HG03280 (cell line): Measurements from ENCODE around the gene TSGA10IP.

Experiments
- ATAC-seq: cut with Tn5 transposase; IDR thresholded peaks from one replicate; pipeline ENCODE4 v1.9.1; 2021; ENCODE audit warnings: mild to moderate bottlenecking, moderate library complexity; ENCODE audit not compliant: unreplicated experiment

The TSGA10IP gene

DNA sequence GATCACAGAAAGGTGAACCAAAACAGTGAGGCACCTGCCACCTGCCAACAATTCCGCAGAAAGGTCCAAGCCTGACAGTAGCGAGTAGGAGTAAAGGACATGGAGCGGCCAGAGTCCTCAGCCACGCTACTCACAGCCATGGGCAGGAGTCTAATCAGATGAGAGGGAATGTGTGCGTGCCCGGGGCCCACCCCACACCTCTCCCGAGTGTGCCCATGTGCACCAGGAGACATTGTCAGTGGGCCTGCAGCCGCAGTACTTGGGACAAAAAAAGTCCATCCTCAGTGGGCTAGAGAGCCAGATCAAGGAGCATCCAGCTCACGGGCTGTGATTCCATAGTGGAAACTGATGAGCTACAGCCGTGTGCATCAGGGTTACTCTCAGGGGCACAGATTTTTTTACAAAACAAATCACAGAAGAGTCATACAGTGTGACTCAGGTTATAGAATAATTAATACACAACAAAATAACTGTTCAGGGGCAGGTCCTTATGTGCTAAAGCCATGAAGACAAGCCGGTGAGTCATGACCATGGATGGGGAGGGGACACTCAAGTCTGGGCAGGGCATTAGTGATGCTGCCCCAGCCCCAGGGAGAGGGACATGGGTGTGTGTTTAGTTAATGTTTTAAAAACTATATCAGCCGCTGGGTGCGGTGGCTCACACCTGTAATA is 28.3 kb downstream of the TSGA10IP start:
- no peak for ATAC-seq

DNA sequence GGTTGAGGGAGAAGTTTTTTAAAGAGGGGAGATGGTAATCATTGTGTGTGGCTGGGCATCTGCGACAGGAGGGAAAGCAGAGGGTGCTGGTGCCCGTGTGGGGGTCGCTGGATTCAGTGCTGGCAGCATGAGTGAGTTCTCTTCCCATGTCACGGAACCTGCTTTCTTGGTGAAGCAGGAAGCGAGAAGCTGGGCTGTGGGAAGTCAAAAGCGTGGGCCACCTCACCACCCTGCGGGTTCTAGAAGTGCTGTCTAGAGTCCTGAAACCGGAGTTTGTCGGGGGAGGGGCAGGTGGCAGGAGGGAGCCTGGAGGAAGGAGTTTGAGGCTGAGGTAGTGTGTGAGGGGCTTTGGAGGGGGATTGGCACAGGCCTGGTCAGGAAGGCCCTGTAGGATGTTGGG is 30.5 kb downstream of the TSGA10IP start:
- ATAC-seq: no peak

DNA sequence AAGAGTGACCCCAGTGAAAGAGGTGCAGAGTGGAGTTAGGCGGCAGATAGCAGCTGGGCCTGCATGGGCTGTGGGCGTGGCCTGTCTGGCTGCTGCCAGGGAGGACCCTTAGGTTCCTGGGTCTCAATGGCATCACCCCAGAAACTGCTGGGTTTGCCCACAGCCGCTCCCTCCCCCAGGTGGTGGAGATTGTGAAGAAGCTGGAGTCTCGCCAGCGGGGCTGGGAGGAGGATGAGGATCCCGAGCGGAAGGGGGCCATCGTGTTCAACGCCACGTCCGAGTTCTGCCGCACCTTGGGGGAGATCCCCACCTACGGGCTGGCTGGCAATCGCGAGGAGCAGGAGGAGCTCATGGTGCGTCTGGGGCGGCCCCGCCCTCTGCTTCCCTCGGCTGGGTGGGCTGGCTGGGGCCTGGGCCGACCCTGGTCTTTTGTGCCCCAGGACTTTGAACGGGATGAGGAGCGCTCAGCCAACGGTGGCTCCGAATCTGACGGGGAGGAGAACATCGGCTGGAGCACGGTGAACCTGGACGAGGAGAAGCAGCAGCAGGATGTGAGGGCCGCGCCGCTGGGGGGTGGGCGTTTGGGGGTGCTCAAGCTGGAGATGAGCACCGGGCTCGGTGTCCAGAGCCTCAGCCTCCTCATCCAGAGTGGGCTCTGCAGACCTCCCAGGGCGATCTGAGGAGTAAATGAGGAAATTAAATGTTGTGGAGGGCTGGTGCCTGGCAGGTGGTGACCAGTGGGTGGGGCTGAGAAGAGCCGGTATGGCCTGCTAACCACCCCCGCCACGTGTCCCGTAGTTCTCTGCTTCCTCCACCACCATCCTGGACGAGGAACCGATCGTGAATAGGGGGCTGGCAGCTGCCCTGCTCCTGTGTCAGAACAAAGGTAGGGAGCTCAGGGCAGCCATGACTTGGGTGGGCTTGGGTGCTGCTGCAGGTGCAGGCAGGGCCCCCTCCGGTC is 31.2 kb downstream of the TSGA10IP start:
- no peak for ATAC-seq

DNA sequence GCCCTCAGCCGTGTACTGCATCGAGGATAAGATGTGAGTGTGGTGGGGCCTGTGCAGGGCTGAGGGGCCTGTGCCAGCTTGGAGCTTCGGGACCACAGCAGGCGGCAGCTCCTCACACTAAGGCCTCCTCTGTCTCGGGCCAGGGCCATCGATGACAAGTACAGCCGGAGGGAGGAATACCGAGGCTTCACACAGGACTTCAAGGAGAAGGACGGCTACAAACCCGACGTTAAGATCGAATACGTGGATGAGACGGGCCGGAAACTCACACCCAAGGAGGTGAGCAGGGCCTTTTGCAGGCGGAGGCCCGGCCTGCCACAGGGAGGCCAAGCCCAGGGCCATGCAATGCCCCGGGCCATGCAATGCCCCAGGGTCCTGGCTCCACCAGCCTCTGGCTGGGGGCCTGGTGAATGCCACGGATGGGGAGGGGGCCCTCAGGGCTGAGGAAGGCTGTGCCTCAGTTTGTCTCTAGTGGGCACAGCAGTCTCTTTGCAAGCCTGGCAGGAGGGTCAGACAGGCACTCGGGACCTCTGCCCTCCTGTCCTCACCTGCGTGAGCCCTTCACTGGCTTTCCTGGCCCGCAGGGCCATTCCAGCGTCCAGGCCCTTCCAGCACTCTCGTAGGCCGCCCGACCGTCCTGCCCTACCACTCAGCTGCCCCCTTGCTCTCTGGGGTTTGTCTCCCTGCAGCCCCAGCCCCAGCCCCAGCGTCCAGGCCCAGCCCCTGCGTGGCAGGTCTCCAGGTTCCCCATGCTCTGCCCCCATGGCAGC is 32.5 kb downstream of the TSGA10IP start:
- ATAC-seq: no peak

DNA sequence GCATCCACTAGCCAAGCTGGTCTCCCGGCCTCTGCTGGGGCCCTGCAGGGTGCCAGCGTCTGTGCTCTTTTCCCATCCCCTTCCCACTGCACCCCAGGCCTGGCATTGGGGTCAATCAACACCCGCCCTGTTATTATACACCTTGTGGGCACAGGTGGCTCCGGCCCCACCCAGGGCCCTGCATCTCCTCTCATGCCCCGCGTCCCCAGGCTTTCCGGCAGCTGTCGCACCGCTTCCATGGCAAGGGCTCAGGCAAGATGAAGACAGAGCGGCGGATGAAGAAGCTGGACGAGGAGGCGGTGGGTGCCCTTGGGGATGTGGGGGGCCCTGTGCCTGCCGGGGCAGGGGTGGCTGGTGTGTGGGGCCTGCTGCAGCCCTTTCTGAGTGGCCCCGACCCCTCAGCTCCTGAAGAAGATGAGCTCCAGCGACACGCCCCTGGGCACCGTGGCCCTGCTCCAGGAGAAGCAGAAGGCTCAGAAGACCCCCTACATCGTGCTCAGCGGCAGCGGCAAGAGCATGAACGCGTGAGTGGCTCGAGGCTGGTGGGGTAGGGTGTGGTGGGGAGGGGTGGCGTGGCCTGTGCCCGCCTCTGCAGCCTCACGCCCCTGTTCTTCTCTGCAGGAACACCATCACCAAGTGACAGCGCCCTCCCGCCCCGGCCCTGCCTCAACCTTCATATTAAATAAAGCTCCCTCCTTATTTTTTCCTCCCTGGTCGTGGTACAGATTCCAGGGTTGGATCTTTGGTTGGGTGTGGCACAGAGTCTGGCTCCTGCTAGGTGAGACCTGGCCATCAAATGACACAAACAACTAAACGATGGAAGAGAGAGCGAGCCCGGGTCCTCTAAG is 33.3 kb downstream of the TSGA10IP start:
- ATAC-seq: no peak

DNA sequence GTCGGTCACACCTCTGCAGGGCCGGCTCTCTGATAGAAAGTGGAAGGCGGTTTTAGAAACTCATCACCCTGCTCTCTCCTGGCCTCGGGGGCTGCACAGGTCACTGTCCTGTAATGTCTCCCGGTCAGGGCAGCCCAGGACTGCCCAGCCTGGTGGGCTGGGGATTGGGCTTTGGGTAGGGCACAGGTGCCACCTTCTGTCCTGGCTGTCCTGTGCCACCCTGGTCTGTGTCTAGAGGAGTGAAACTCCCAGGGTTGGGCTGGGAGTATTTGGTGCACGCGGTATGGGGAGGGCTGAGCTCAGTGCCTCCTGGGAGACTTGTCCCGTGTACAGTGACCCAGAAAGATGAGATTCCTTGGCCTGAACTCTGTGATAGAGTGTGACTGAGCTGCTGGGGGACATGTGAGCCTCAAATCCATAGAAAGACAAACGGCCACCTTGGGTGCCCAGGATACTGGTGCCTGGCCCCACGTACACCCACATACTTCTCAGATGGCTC is 34.0 kb downstream of the TSGA10IP start:
- ATAC-seq: no peak

DNA sequence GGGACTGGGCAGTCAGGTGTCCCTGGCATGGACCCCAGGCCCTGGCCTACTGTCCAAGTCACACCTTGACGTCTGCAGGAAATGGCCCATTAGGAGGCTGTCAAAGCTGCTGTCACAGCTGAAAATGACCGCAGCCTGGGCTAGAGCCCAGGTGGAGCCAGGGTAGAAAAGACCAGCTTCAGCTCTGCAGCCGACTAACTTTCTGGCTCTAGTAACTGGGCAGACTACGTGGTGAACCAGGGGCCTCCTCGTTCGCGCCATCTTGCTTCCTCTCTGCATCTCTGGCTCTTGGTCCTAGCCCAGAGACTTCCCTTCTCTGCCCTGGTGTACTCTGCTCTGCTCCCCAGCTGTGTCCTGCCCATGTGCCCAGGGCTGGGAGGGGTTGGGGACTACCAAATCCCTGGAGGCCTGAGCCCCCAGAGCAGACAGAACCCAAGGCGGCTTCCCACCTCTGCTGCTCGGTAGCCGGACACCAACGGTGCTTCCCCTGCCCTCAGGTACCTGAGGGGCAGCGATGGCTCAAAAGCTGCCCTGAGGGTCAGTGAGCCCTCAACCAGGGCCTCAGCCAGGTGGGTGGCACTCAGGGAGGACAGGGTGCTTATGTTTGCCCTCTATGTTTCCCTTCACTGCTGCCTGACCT is 35.9 kb downstream of the TSGA10IP start:
- no peak for ATAC-seq

DNA sequence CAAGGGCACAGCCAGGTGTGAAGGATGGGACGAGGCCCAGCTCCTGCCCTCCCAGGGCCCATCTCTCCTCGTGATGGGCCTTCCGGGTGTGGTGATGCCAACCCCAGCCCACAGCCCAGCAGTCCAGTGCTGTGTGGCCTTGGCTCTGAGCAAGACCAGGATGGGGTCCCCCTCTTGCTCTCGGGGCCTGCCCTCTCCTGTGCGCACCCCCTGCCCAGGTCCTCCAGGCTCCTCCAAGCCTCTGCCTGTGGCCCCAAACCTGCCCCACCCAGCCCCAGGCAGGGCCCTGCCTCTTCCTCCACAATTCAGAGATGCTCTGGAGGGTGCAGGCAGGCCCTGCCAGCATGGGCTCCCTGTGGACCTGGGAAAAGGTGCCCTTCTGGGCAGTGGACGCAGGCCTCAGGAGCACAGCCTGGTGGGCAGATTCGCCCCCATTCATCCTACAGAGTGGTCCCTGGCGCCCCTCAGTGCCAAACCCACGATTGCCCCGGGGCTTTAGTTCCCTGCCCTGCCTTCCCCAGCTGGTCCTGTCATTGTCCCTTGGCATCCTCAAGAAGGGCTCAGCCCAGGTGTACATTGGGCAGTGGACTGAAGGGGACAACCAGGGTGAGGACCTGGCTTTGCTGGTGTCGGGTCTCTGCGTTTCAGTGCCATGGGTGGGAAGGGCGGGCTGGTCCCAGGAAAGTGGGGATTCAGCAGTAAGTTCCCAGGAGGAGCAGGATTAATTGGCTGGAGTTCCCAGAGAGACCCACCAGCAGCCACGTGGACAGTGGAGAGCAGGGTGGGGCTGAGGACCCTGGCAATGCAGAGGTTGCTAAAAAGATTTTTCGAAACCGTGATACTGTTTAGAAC is 36.9 kb downstream of the TSGA10IP start:
- ATAC-seq: no peak

DNA sequence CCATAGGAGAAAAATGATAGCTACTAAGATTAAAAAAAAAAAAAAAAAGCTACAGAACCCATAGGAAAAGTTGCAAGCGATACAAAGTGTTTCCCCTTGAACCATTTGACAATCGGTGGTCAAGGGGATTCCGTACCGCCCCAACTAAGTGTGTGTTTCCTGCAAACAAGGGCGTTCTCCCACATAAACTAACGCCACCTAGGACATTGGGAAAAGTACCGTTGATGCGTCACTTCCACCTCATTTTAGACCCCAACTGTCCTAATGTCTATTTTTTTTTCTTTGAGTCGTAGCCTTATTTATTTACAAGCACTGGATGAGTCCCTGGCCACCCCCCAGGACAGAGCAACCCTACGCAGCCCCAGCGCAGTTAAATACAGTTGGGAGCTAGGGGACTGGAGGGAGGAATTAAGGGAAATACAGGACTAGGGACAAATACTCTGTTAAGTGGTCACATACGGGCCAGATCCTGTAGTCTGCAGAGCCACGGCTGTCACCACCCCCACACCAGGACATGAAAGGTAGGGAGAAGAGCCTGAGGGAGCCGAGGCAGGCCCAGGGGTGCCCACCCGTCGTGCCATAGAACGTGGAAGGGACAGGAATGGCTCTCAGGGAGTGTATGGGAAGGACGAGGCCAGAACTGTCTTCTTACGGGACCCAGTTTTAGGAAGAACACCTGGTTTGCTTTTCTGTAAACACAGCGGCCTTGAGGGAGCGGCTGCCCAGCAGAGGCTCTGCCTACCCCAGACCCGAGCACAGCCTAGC is 37.7 kb downstream of the TSGA10IP start:
- ATAC-seq: no peak

DNA sequence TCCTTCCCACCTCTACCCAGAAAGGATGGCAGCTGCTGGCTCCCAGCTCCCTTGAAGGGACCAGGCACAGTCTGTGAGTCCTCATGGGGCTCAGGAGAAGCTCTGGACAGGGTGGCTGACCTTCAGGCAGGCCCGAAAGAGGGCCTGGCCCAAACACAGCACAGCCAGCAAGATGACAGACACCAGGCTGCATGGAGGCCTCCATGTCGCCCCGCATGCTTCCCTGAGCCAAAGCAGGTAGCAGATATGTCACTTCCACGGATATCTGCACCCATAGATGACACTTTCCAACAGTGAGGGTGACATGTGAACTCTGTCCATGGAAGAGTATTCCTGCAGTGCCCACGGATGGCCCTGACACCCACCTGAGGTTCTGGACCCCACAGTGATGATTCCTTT is 38.3 kb downstream of the TSGA10IP start:
- no peak for ATAC-seq

DNA sequence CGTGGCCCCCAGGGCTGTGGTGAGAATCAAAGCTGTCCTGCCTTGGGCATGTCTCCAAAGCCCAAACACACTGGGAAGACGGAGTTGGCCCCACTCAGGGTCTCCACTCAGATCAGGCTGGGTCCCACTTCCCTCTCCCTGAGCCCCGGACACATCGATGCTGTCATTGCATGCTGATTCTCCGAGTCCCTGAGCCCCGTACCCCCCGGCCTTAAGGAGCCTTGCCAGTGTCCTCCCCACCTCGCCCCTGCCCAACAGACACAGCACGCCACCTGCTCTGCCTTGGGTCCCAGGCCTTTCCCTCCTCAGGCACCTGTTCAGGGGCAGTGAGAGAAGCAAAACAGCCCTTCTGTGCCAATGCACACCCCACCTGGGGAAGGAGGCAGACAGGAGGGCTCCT is 42.1 kb downstream of the TSGA10IP start:
- no peak for ATAC-seq

DNA sequence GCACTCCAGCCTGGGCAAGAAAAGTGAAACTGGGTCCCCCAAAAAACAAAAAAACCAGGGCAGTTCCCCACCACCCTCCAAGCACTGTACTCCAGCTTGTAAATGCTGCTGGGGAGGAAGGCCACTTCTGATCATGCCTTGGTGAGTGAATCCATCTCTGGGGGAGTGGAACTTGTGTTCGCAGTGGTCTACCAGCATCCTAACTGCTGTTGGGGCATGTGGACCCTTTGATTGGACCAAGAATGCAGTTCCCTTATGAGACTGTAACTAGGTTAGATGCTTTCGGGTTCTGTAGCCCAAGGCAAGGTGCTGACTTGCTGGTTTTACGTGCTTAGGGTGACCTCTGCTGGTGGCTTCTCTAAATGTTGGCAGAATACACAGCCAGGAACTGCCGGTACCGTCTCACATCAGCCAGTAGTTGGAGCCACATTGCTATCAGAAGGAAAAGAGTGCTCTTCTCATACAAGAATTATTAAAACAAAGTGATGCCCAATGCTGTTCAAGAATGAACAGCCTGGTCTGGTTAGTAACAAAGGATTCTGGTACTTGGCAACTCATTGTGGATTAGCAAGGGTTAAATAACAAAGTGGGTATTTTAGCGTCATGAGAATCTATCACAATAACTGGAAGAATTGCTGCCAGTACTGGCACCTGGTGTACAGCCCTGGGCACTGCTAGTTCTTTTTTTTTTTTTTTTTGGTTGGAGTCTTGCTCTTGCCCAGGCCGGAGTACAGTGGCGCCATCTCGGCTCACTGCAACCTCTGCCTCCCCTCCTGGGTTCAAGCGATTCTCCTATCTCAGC is 43.7 kb downstream of the TSGA10IP start:
- ATAC-seq: peak; percentile 97

DNA sequence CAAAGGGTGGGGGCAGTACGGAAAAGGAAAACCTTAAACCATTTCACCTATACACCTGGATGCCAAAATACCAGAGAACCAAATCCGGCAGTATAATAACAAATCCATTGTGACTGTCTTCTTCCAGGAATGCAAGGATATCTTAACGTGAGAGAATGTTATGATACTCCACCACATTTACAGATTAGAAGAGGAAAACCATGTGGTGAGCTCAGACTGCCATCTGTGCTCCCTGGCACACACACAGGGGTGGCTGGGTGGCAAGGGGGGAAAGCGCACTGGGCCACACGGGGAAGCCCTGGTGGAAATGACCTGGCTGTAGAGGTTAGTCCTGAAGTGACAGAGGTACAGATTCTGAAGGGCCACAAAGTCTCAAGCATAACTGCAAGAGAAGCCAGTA is 46.8 kb downstream of the TSGA10IP start:
- no peak for ATAC-seq

DNA sequence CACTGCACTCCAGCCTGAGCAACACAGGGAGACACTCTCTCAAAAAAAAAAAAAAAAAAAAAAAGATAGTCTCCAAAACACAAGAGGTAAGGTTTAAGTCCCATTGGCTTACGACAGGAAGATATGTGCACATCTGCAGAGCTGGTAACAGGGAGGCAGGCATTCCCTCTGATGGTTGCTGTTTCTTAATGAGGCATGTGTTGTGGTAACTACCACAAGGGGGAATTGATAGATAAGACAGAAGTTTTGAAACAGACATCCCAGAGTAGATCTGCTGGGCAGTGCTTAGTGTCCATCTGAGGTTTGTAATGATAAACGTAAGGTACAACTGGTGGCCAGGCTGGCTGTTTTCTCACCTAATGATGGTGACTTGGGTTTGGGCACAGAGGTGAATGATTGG is 52.0 kb downstream of the TSGA10IP start:
- ATAC-seq: no peak

DNA sequence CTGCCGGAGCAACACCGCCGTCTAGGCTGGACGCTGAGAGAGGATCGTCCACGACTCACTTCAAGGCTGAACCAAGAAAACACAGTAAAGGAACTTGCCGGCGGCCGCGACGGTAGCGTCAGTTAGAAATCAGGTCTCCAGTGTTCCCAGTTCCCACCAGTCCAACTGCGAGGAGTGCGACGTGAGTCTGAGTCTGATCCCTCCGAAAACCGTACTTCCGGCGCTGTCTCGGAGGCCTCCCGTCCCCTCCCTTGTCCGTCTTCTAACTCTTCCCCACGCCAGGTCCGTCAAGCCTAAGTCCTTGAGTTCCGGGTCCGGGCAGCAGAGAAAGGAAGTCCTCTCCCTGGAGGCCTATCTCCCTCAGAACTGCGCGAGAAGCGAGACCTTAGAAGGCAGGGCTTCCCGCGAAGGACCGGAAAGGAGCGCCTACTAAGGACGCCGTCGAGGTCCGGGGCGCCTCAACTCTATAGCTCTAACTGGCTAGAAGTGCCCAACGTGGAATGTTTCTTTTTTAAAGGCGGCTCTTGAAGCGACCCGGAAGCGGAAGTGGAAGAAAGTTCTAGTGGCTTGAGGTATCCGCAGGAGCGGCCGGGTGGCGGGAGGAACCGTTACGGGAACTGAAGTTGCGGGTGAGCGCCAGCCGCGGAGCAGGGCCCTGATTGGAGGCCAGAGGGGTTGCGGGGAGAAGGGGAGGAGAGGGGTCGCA is 56.8 kb downstream of the TSGA10IP start, which contains the start of the genes BANF1 and EIF1AD:
TSS of gene BANF1 (plus strand) at position 562 of the 706 bp plus-strand sequence. CDS start 748 bp downstream, outside the sequence.
TSS of gene EIF1AD (minus strand) at position 216 of the 706 bp plus-strand sequence. CDS start 1,768 bp downstream, outside the sequence.
- peak; percentile 82 for ATAC-seq

DNA sequence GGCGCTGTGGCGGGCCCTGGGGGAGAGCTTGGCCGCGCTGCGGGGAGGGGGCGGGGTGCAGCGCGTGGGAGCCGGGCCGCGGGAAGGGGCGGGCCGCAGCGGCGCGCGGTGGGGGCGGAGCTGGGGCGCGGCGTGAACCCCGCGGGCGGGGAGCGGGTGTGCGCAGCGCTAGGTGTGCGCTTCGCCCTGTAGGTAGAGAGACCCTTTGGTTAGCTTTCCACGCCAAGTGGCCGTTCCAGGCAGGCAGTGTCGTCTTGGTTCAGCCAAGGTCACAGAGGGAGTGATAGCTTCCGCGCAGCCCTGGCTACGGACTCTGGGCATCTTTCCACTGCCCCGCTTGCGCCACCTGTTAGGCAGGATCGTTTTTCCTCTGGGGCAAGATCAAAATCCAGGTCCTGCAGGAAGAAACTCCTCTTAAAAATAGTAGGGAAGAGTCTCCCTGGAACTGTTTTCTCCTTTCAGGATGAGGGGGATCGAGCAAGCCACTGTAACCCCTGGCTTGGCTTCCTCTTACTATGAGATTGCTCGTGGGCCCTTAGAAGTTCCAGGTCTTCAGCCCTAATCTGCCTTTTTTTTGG is 57.5 kb downstream of the TSGA10IP start:
- ATAC-seq: peak; percentile 55
